ENCODE data around the gene TK1. TPM values are rescaled to one million over a fixed set of nuclear protein-coding genes. Genes with fewer than 3 reads are reported as not detected.

The TK1 gene
- total RNA-seq, 1 donor, result 23.9 TPM

GRCh38 chr17:78127239-78127887 lies 59.5 kb downstream of the TK1 start:
- TF ChIP-seq CTCF (IDR thresholded peaks at IDR 0.05; ENCODE audit: extremely low read depth, low read depth, low read length), result no peak
- Histone ChIP-seq H3K9me3 (ENCODE audit: low read depth, low read length) (no peaks in the 10 kb centered on the region), H3K4me1 (ENCODE audit: insufficient read depth, low read length) (no peaks in the 10 kb centered on the region), H3K4me2 (ENCODE audit: insufficient read depth, low read length) (no peak overlapping the region), H3K27ac (ENCODE audit: low read depth, low read length) (no peak overlapping the region), H3K79me2 (ENCODE audit: insufficient read depth, low read length) (no peaks in the 10 kb centered on the region), H3K27me3 (ENCODE audit: insufficient read depth, low read length) (peaks cover 33% of the 10 kb centered on the region), H3K36me3 (ENCODE audit: insufficient read depth, low read length) (no peaks in the 10 kb centered on the region), H3K4me3 (ENCODE audit: insufficient read depth, low read length) (no peak overlapping the region), H2AFZ (ENCODE audit: low read length) (no peak overlapping the region), H4K20me1 (ENCODE audit: insufficient read depth, low read length) (no peaks in the 10 kb centered on the region)
- DNase-seq (ENCODE audit: insufficient read length, low spot score, missing footprints), result peak; percentile 80

GRCh38 chr17:78126895-78127238 lies 60.0 kb downstream of the TK1 start:
- Histone ChIP-seq H3K4me3 (ENCODE audit: insufficient read depth, low read length) (no peak overlapping the region), H3K4me2 (ENCODE audit: insufficient read depth, low read length) (no peak overlapping the region), H3K4me1 (ENCODE audit: insufficient read depth, low read length) (no peaks in the 10 kb centered on the region), H3K79me2 (ENCODE audit: insufficient read depth, low read length) (no peaks in the 10 kb centered on the region), H2AFZ (ENCODE audit: low read length) (no peak overlapping the region), H3K9me3 (ENCODE audit: low read depth, low read length) (no peaks in the 10 kb centered on the region), H3K27me3 (ENCODE audit: insufficient read depth, low read length) (peaks cover 30% of the 10 kb centered on the region), H3K27ac (ENCODE audit: low read depth, low read length) (no peak overlapping the region), H4K20me1 (ENCODE audit: insufficient read depth, low read length) (no peaks in the 10 kb centered on the region), H3K36me3 (ENCODE audit: insufficient read depth, low read length) (no peaks in the 10 kb centered on the region)
- DNase-seq (ENCODE audit: insufficient read length, low spot score, missing footprints), result peak; percentile 85
- no peak for TF ChIP-seq CTCF (IDR thresholded peaks at IDR 0.05; ENCODE audit: extremely low read depth, low read depth, low read length)

- H3K79me2 ChIP-seq (ENCODE audit: insufficient read depth, low read length), result no peaks in the 10 kb centered on the region
- H3K9me3 ChIP-seq (ENCODE audit: low read depth, low read length), result no peaks in the 10 kb centered on the region
- H3K36me3 ChIP-seq (ENCODE audit: insufficient read depth, low read length), result no peaks in the 10 kb centered on the region
- no peaks in the 10 kb centered on the region for H3K4me1 ChIP-seq (ENCODE audit: insufficient read depth, low read length)
- no peak overlapping the region for H2AFZ ChIP-seq (ENCODE audit: low read length)
- no peak overlapping the region for H3K4me2 ChIP-seq (ENCODE audit: insufficient read depth, low read length)
- no peak overlapping the region for H3K27ac ChIP-seq (ENCODE audit: low read depth, low read length)
- TF ChIP-seq CTCF (IDR thresholded peaks at IDR 0.05; ENCODE audit: extremely low read depth, low read depth, low read length), result no peak
- H3K27me3 ChIP-seq (ENCODE audit: insufficient read depth, low read length), result peaks cover 30% of the 10 kb centered on the region
- no peaks in the 10 kb centered on the region for H4K20me1 ChIP-seq (ENCODE audit: insufficient read depth, low read length)
- H3K4me3 ChIP-seq (ENCODE audit: insufficient read depth, low read length), result no peak overlapping the region
- peak; percentile 85 for DNase-seq (ENCODE audit: insufficient read length, low spot score, missing footprints)
Observed at GRCh38 chr17:78125976-78126894, 60.6 kb downstream of the TK1 start.
